Measurements from ENCODE around the gene GRM1. TPM values are rescaled to one million over a fixed set of nuclear protein-coding genes. Genes with fewer than 3 reads are reported as not detected.

The GRM1 gene
- total RNA-seq, 6 experiments from 2014 or later: 0.07 TPM; not detected in 5

DNA sequence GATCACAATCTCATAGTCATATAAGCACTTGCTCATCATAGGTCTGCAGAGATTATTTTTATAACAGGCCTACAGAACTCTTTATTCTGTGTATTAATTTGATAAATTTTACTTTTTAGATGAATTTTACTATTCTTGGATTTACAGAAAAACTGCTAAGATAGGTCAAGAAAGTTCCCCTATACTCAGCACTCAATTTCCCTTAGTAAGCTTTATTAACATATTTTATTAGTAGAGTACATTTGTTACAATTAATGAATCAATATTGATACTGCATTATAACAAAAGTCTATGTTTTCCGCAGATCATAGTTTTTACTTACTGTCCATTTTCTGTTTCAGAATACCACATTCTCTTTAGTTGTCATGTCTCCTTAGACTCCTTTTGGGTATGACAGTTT is 148.9 kb downstream of the GRM1 start:
- intact Hi-C loops (cut with DNase I): no loop called here
- 33% methylated on average over 1 of the region's 1 CpG for WGBS (ENCODE audit: insufficient coverage, low coverage, low lambda C conversion rate, missing lambda C conversion rate)
- no peak for DNase-seq
- H3K36me3 ChIP-seq: no peaks in the 10 kb centered on the region
- H3K27me3 ChIP-seq: no peaks in the 10 kb centered on the region
- H3K27ac ChIP-seq: no peak overlapping the region
- ATAC-seq: no peak
- H3K9me3 ChIP-seq: no peaks in the 10 kb centered on the region
- H3K4me1 ChIP-seq: no peaks in the 10 kb centered on the region
- H3K4me3 ChIP-seq: no peak overlapping the region
- no peak for TF ChIP-seq POLR2A (IDR thresholded peaks at IDR 0.05)
- TF ChIP-seq, protein P1, sequence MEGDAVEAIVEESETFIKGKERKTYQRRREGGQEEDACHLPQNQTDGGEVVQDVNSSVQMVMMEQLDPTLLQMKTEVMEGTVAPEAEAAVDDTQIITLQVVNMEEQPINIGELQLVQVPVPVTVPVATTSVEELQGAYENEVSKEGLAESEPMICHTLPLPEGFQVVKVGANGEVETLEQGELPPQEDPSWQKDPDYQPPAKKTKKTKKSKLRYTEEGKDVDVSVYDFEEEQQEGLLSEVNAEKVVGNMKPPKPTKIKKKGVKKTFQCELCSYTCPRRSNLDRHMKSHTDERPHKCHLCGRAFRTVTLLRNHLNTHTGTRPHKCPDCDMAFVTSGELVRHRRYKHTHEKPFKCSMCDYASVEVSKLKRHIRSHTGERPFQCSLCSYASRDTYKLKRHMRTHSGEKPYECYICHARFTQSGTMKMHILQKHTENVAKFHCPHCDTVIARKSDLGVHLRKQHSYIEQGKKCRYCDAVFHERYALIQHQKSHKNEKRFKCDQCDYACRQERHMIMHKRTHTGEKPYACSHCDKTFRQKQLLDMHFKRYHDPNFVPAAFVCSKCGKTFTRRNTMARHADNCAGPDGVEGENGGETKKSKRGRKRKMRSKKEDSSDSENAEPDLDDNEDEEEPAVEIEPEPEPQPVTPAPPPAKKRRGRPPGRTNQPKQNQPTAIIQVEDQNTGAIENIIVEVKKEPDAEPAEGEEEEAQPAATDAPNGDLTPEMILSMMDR (IDR thresholded peaks at IDR 0.05): no peak

DNA sequence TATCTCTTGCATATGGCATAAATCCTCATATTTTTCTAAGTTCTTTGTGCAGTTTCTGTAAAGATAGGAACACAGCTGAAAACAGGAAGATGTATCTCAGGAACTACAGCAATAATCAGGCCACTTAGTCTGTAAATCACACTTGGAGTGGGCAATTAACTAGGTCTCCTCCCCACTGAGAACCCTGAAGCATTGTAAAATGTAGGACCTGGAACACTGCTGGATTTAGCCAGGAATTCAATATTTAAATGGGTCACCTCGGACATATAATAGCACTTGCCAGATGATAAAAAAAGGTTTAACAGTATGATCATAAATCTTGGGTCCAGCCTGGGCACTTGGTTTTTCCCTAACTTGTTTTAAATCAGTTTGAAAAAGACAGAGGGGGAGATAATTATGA is 155.0 kb downstream of the GRM1 start:
- Histone ChIP-seq H3K36me3 (no peaks in the 10 kb centered on the region), H3K4me1 (no peaks in the 10 kb centered on the region), H3K27ac (no peak overlapping the region), H3K9me3 (no peaks in the 10 kb centered on the region), H3K27me3 (no peaks in the 10 kb centered on the region), H3K4me3 (no peak overlapping the region)
- no peak for ATAC-seq
- TF ChIP-seq POLR2A (IDR thresholded peaks at IDR 0.05): no peak
- TF ChIP-seq, protein P1 (IDR thresholded peaks at IDR 0.05): no peak
- intact Hi-C loops (cut with DNase I): no loop called here
- 14% methylated on average over 1 of the region's 1 CpG for WGBS (ENCODE audit: insufficient coverage, low coverage, low lambda C conversion rate, missing lambda C conversion rate)
- no peak for DNase-seq

DNA sequence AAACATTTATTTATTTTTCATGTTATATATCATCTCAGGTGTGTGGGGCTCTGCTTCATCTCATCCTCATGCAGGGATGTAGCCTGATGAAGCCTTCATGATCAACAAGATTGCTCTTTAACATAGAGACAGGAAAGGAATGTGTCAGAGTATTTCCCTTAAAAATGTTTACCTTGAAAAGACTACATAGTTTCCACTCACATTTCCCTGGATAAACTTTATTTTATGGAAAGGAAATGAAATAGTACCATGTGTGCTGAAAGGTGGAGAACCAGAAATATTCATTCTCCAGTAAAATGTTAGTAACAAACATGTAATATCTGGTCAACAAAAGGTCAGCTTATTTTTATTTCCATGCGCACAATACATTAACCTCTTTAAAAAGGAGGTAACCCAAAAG is 155.8 kb downstream of the GRM1 start:
- no peak for TF ChIP-seq POLR2A (IDR thresholded peaks at IDR 0.05)
- TF ChIP-seq, protein P1 (IDR thresholded peaks at IDR 0.05): no peak
- intact Hi-C loops (cut with DNase I): no loop called here
- no peaks in the 10 kb centered on the region for H3K4me1 ChIP-seq
- 70% methylated on average over 1 of the region's 1 CpG for WGBS (ENCODE audit: insufficient coverage, low coverage, low lambda C conversion rate, missing lambda C conversion rate)
- no peak overlapping the region for H3K27ac ChIP-seq
- ATAC-seq: no peak
- no peaks in the 10 kb centered on the region for H3K36me3 ChIP-seq
- H3K9me3 ChIP-seq: no peaks in the 10 kb centered on the region
- no peak for DNase-seq
- no peak overlapping the region for H3K4me3 ChIP-seq
- no peaks in the 10 kb centered on the region for H3K27me3 ChIP-seq

DNA sequence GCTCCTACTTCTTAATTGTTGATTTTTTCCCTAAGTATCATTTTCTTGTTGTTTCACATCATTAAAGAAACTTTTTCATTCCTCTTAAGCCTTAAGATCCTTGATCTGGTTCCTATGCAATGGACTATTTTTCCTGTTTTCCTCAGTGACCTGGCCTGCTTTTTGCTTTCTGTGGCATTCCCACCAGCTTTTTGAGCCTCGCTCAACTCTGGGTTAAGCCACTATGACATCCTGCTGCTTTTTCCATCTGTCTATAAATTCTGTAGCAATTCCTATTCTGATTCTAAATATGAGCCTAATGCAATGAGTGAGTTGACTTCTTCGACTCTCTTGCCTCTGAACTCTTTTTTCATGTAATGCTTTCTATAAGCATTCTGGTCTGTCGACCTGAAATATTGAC is 160.3 kb downstream of the GRM1 start:
- H3K36me3 ChIP-seq: no peaks in the 10 kb centered on the region
- ATAC-seq (no peak), DNase-seq (no peak)
- H3K9me3 ChIP-seq: no peaks in the 10 kb centered on the region
- WGBS (ENCODE audit: insufficient coverage, low coverage, low lambda C conversion rate, missing lambda C conversion rate): 47% methylated on average over 3 of the region's 3 CpGs
- intact Hi-C loops (cut with DNase I): no loop called here
- no peak overlapping the region for H3K4me3 ChIP-seq
- TF ChIP-seq POLR2A (IDR thresholded peaks at IDR 0.05): no peak
- TF ChIP-seq, protein P1 (IDR thresholded peaks at IDR 0.05): no peak
- no peak overlapping the region for H3K27ac ChIP-seq
- no peaks in the 10 kb centered on the region for H3K27me3 ChIP-seq
- H3K4me1 ChIP-seq: no peaks in the 10 kb centered on the region

DNA sequence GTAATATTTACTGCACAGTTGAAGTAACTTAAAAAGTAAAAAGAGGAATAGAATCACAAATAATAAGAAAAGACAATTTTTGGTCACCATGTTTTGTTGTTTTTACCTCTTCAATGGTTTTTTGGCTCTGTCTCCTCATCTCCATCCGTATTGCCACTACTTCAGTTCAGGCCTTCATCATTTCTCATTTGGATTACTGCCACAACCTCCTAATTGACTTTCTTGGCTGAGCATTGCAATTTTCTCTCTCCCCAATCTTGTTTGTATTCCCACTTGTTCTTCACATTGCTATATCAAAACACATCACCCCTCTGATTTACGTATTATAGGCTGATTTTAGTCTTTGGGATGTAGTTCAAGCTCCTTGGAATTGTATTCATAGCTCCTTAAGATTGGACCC is 161.7 kb downstream of the GRM1 start:
- intact Hi-C loops (cut with DNase I): no loop called here
- no peaks in the 10 kb centered on the region for H3K9me3 ChIP-seq
- no peak overlapping the region for H3K4me3 ChIP-seq
- H3K36me3 ChIP-seq: no peaks in the 10 kb centered on the region
- H3K27ac ChIP-seq: no peak overlapping the region
- WGBS (ENCODE audit: insufficient coverage, low coverage, low lambda C conversion rate, missing lambda C conversion rate): 63% methylated on average over 2 of the region's 2 CpGs
- H3K27me3 ChIP-seq: no peaks in the 10 kb centered on the region
- DNase-seq: no peak
- TF ChIP-seq POLR2A (IDR thresholded peaks at IDR 0.05): no peak
- TF ChIP-seq, protein P1 (IDR thresholded peaks at IDR 0.05): no peak
- ATAC-seq: no peak
- H3K4me1 ChIP-seq: no peaks in the 10 kb centered on the region
